NCI-H2107 (cell line): ENCODE data around the gene SP8.

Source experiments
- DNase-seq: peaks from one replicate; lab custom pipeline; 2025; lab: John Stamatoyannopoulos, UW

SP8 gene

DNA sequence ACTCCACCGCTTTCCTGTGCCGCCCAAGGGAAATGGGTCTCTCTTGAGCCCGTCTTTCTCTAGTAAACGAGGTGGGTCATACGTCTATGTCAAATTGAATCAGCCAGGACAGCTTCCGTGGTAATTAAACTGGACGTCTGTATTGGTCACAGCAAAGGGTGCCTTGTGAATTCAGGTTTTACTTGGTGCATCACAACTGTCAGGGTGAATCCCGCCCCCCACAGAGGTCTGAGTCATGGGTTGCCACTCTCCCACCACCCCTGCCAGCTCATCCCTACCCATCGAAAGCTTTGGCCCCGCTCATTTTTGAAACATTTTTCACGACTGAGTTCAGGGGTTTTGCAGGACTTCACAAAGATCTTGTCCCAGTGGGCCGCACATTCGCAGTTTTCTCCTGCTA, 8.0 kb upstream of the SP8 start:
- DNase-seq: no peak

DNA sequence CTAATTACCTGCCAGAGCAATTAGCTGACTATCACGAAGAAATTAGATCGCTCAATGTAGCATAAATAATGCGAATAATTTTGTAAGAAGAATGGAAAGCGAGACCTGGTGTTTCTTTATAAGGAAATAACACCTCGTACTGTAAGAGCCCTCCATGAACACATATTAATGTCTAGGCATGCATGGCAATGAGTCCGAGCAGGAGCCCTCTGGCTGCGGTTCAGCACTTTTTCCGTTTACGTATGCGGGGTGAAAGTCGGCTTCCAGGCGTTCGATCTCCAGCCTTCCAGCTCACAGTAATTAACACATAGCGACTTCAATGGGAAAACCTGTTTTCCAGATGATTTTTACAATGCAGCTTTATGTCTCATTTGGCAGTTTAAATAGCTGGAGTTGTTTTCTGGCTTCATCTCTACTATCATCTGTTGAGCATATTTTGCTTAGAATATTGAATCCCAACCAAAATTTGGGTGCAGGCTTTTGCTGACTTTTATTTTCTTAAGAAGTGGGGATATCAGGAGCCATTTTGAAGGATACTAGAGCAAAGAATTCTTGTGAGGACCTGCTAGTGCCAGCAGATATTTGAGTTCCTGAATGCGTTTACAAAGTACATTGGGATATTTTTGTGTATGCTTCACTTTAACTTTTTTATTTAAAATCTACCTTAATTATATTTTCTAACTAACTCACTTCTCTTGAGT, 7.2 kb upstream of the SP8 start:
- DNase-seq: no peak

DNA sequence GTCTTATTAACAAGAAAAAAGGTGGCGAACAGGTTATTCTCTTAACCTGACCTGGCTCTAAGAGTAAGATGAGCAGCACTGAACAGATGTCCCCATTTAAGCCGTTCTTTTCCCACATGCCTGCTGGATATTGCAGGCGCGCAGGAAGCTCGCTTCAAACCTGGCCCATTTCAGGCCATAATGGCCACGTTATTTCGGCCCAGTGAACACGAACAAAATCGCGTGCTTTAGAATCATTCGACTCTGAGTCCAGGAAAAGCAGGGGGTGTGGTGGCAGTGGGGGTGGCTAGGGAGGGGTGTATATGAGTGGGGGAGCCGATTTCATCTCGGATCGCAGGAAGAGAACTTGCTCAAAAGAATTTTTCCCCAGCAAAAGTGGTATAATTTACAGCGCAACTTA, 6.6 kb upstream of the SP8 start:
- DNase-seq: no peak

DNA sequence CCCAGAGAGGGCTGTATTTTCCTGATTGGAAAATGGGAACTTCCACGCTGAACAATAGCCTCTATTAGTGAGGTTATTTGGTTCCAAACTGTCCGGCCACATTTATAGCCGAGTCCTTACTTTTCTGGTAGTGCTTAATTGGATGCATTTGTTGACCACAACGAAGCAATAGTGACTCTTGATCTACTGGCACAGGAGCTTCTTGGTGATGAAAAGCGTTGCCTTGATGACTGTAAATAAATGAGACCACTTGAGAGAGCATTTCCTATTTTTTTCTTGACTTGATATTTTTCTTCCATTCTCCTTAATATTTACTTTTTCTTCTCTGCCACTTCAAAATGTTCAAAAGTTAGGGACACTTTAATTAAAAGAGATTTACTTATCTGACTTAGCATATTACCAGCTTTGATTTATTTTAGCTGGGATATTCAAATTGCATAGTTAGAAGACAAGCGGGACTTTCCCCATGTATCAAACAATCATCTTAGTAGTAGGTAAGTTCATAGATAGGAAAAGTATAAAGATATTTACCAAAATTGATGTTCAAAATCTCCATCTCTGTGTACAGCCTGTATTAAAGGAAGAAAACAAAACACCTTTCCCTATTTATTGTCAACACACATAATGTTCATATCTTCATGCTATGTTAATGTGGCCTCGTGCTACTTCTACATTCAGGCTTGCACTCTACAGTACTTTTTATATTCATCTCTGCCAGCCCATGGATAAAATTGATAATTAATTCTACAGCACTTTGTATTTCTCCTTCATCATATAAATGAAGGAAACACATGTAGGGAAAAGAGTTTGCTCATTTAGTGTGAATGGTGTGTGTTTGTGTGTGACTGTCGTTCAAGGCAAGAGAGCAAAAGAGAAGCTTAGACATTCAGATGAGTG, 5.1 kb upstream of the SP8 start:
- DNase-seq: no peak

DNA sequence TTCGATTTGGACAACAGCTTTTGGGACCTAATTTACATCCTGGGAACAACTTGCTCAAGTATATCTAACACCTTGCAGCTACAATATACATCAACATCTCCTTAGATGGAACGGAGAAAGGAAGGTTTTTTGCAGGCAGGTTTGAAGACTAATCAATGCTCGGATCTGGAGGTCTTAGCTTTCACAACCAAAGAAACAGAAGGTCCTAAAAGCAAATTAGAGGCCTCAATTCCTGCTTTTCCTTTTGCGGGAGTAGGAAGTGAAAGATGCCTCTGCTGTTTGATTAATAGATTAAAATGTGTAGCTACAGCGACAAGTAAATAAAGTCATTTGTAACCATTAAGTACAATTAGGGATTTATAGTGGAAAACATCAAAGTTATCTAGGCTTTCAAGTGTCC, 3.7 kb upstream of the SP8 start:
- DNase-seq: no peak

DNA sequence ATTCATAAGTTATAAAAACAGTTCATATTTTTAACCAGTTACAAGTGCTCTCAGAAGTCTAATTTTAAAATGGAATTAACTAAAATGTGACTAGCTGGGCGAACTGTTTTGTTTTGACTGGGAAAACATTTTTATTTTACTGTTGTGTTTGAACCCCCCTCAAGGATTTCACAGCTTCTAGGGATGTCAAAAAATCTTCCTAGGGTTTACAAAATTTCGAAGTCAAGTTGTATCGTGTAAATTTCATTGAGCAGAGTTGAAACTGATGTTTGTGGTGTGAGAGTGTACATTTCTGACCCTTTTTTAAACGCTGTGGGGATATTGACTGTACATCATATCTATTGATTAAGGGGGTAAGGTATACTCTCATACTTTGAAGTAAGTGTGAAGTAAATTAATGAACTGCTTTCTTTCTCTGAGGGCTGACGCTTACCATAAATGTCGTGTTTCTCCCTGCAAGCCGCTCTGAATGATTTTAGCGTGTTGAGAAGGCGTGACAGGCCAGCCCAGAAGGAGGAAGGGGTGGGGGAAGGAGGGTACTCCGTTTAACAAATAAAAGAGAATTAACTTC, 1.8 kb upstream of the SP8 start:
- no peak for DNase-seq

DNA sequence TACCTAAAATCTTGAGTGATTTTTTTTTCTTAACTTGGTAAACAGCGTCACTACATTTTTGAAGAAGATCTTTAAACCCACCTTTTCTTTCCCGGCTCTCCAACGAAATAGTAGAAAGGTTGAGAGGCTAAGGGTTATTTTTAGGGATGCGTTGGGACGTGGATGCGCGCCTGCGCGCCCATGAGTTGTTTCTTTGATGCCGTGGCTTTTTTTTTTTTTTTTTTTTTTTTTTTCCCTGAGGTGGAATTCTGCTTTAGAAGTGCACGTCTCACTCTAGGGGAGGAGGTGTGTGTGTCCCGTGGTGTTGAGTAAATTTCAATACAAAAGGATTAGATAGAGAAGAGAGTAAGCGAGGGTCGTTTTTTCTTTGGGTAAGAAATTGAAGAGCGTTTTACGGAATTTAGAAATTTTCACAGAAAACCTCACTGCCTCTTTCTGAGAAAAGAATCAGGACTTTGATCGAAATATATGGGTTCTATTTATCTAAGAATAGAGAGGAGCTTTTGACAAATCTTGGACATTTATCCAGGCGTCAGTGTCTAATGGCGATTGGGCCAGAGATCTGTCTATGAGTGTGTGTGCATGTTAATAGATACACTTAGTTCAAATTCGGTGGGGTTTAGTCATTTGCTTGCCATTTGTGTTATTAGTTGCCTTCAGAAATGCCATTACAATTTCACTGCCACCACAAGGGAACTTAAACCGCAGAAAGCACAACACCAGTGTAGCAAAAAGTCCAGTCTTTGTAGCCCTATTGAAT, 1.2 kb upstream of the SP8 start:
- no peak for DNase-seq

DNA sequence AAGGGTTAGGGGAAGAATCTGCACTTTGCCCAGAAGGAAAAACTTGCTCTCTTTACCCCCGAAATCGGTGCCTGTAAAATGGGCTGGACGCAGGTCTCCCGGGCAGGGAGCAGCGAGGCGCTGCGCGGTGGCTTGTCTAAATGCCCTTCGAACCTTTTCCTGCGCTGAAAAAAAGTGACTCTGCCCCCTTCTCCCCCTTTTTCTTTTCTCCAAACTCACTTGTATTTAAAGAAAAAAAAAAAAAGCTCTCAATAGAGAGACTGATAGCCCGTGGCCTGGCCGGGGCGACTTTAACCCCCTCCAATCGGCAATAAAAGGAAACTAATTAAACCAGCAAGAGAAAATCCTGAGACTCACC, 286 bp downstream of the SP8 start:
- no peak for DNase-seq

DNA sequence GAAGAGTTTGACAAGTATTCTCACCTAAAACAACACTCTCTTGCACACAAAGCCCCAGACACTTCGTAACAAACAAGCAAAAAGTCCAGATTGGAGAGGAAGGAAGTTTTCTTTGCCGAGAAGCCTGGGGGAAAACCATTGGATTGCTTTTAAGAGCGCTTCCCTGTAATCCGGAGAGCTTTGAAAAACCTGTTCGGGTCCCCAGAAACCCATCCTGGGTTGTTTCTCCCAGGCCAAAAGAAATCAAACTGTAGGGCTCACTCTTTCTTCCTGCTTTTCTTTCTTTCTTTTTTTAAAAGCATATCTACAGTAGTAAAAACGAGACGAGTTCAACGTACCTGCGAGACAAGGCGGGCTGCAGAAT, 655 bp downstream of the SP8 start:
- DNase-seq: no peak

DNA sequence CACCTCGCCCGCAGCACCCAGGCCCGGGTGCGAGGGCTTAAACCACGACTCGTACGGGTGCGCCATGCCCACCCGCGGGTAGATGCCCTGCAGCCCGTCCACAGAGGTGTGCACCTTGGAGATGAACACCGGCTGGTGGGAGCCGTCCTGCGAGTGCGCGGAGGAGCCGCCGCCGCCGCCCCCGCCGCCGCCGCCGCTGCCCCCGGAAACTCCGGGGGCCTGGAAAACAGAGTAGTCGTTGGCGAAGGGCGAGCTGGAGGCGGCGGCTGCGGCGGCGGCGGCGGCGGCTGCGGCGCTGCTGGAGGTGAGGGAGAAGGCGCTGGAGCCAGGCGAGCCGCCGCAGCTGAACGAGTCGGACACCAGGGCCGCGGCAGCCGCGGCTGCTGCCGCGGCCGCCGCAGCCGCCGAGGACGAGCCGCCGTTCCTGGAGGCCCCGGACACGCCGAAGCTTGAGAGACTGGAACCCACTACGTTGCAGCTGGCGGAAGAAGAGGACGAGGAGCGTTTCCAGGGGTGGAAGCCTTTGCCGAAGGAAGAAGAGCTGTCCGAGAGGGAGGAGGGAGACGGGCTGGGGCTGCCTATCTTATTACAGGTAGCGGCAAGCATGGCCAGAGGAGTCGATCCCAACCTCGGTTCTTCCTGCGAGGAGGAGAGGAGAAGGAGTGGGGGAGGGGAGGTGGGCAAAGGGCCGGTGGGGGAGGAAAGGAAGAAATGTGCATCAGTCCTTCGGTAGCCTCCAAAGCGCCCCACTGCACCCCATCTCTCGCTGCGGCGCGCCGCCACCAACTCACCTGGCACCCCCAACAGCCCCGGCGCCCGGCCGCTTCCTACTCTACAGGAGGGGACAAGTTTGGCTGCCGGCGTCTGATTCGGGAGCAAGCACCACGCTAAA, 1.3 kb downstream of the SP8 start:
- no peak for DNase-seq

DNA sequence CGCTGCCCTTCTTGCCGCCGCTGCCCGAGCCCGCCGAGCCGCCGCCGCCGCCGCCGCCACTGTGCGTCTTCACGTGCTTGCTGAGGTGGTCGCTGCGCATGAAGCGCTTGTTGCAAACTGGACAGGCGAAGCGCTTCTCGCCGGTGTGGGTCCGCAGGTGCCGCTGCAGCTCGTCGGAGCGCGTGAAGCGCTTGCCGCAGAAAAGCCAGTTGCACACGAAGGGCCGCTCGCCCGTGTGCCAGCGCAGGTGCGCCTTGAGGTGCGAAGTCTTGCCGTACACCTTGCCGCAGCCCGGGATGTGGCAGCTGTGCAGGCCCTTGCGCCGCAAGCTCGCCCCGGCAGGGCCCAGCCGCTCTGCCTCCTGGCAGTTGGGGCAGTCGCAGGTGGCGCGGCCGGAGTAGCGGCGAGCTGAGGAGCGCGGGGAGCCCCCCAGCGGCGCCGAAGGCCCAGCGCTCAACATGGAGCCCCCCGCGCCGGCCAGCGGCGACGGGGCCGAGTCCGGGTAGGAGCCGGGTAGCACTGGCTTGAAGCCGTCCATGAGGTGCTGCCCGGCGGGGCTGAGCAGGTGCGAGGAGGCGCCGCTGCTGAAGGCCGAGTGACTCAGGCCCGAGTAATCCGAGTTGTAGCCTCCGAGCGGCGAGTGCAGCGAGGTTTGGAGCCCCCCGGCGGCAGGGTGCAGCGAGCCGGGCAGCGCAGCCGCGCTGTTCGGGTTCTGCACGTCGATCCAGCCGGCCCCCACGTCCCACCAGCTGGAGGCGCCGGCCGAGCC, 2.1 kb downstream of the SP8 start:
- no peak for DNase-seq

DNA sequence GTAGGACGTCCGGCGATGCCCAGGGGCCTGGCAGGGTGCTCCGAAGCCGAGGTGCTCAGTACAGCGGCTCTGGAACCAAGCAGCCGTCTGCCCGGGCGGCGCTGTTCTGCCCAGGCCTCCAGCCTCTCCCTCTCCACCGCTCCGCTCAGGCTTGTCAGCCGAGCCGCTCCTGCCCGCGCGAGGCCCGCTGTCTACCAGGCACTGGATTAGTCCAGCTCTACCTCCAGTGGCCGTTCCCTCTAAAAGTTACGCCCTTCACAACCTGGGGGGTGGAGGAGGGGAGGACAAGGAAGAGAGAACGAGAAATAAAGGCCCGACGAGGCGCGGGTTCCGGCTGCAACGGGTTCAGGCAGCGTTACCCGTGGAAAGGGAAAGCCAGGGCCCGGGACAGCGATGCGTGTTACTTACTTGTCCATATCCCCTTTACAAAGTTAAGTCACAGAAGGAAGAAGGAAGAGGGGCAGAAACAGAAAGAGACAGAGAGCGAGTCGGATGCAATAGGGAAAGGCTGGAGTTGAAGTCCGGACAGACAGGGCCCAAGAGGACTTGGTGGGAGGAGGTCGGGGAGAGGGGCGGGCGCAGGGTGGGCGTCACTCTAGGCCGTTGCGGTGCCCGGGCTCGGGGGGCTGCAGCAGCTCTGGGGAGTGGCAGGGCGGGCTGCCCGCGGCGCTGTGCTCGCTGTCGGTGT, 2.8 kb downstream of the SP8 start:
- DNase-seq: no peak

DNA sequence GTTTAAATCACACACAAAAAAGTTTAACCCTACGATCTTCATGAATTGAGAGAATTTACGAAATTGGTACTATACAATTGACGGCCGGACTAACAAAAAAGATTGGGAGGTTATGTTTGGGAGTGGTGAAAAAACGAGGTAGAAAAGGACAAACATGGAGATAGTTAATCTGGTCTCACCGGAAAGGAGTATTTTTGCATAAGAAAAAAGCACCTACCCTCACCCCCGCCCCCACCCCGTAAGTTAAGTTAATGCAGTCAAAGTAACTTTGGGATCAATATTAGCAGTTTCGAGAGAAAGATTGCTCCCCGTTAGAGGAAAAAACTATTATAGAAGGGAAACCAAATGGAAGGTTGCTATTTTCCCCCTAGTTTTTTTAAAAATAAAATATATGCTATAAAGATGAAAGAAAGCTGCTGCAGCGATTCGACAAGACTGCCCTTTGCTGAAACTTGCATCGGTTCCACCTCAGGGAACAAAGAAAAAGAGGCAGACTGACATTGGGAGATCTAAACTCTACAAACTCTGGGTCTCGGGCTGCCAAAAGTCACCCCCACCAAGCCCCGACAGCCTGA, 3.5 kb downstream of the SP8 start:
- DNase-seq: no peak

DNA sequence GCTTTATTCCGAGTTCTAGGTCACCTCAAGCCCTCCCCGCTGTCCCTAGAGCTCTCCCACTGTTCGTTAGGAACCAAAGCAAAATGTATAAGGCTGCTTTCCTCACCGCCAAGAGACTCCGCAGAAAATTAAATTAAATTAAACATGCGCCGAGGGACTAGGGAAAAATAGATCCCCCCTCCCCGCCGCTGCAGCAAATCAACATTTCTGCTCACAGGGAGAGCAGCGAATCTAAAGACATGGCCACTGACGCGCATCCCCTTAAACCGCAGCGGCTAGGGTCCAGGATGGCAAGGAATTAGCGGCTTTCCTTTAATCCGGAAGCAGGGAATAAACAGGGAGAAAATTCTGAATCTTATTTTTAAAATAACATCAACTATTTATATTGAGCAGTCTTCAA, 7.6 kb downstream of the SP8 start:
- DNase-seq: no peak

DNA sequence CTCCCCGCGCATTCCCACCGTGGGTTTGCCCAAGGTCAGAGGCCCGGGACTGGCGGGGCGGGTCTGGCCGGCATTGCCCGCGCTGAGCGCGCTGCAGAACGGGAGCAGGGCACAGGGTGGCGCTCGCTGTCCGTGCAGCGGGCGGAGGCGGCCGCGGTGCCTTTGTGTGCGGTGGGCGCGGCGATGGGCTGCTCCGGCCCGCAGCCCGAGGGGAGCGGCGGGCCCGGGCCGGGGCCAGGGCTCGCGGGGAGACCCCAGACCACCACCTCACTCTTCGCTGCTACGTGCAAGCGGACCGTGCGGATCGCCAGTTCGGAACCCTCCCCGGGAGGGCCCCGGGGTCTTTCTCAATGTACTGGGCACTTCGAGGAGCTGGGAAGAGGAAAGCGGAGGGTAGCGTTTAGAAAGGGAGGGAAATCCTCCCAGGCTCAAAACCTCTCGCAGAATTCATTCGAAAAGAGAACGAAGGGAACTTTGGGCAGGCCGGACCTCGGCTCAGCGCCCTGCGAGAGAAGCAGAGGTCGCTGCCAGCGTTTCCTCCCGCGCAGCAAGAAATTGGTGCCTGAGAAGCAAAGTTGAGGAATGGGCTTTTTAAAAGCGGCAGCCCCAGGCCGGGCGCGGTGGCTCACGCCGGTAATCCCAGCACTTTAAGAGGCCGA, 8.5 kb downstream of the SP8 start:
- no peak for DNase-seq

DNA sequence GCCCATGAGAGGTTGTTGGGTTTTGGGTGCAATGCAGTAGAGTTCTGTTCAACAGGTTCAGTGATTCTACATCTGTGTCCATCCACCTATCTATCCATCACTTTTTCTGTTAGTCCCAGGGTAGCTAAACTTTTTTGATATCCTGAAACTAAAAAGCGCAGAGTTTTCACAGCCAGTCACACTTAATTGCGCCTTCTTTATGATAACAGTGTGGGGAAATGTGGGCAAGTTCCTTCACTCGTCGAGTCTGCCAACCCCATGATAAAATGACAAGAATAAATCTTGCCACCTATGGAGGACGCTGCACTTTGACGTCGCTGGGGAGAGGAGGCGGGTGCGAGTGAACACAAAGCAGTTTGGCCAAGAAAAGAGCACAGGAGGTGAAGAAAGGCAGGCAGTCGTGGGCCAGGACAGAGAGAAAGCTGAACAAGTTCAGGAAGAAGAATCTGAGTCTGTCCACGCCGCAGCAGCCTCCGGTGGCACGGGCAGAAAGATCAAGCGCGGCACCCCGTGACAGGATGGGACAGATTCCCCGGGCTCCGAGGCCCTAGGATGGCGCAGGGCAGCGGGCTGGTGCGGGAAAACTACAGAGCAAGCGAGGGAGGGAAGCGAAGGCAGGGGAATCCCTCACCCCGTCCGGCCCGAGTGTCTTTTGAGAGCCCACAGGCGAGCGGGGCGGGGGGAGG, 9.2 kb downstream of the SP8 start:
- DNase-seq: no peak

DNA sequence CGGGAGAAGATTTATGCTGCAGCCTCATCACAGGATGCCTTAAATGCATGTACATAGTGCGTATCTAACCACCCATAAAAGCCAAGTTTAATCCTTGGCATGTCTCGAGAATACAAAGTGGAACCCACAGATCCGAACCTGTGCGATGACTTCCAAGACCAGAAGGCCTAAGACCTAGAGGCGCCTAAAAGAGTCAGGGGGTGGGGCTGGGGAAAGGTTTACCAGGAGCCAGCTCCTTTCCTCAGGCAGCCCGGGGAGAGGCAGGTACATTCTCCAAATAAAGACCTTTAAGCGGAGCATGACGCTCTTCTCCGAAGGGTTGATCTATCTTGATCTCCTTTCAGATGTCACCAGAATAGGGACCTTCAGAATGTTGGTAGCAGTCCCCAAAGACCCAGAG, 9.7 kb downstream of the SP8 start:
- no peak for DNase-seq

DNA sequence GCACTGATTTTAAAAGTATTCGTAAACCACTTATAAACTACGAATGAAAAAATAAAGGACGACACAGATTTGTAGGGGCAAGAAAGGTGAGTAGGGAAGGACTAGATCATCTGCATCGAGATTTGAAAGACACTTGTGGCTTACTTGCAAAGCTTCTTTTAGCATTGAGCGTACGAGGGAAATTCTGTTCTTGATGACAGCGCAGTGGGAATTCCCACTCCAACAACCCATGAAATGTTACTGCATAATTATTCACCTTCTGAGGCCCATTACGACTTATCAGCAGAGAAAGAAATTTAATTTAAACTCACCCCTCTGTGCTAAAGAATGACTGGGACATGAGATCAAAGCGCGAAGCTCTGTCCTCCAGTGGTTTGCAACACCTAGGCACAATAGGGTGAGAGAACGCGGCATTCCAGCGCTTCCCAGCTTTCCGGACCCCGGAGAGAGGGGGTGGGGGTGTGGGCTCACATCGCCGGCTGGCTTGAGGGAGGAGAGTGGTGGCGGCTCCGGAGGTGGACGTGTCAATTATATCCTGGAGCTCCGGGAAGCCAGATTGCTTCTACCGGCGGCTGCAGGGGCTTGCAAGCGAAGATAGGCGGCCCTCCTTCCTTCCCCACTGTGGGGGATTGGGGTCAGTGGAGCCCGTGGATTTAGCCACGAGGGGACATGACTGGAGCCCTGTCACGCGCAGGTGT, 10.3 kb downstream of the SP8 start:
- no peak for DNase-seq
